H1 (cell line): ENCODE results near the gene CRHR1. TPM values are rescaled to one million over a fixed set of nuclear protein-coding genes. Genes with fewer than 3 reads are reported as not detected.

Source experiments
- CTBP2 ChIP-seq: IDR thresholded peaks from 2 replicates; pipeline ENCODE4 v1.7.0; 2011; ENCODE audit warnings: borderline replicate concordance, mild to moderate bottlenecking, moderate library complexity, mixed read lengths, low read length; ENCODE audit not compliant: insufficient read depth, insufficient read length
- JUND ChIP-seq: IDR thresholded peaks from 2 replicates; pipeline ENCODE4 v1.6.1; 2011; ENCODE audit warnings: mild to moderate bottlenecking, improper control_type of control experiment, low read length
- KDM1A ChIP-seq: fragments of 200-600, 300-600 bp; sonication (generic); IDR thresholded peaks from 2 replicates; pipeline ENCODE4 v1.7.1; 2016; ENCODE audit warnings: mild to moderate bottlenecking, low read length, borderline replicate concordance
- RFX5 ChIP-seq: IDR thresholded peaks from 2 replicates; pipeline ENCODE4 v1.6.1; 2011; ENCODE audit warnings: low read depth, low read length, improper control_type of control experiment, borderline replicate concordance
- polyA plus RNA-seq, 7 experiments: library from polyadenylated mRNA; depleted of rRNA in 3 of 7; stranded (reverse) in 5 of 7; unstranded in 2 of 7; fragments of >200 nt in 5 of 7; fragments of 200-250 nt in 2 of 7; gene quantifications; 1 replicate in 5 of 7; 2 replicates in 1 of 7; 4 replicates in 1 of 7; pipeline versions ENCODE4 v1.2.1 to v1.2.3, GENCODE V29; 2011 to 2013; ENCODE audit warnings: missing spikeins in 2 of 7, mixed read lengths in 2 of 7
- total RNA-seq: library from RNA; stranded (reverse); fragmentation: NEBNext Ultra II Directional; extraction: Animal tissue kit (Norgen Biotek cat#: 25700); gene quantifications from 2 replicates; pipeline ENCODE4 v1.2.1, GENCODE V29; 2021

CRHR1 gene
- total and polyA plus RNA-seq, 2 of the 8 experiments (the other 6 are each of a cell fraction or from before 2014, with no cell fraction given): 0.56 to 1.7 TPM

DNA sequence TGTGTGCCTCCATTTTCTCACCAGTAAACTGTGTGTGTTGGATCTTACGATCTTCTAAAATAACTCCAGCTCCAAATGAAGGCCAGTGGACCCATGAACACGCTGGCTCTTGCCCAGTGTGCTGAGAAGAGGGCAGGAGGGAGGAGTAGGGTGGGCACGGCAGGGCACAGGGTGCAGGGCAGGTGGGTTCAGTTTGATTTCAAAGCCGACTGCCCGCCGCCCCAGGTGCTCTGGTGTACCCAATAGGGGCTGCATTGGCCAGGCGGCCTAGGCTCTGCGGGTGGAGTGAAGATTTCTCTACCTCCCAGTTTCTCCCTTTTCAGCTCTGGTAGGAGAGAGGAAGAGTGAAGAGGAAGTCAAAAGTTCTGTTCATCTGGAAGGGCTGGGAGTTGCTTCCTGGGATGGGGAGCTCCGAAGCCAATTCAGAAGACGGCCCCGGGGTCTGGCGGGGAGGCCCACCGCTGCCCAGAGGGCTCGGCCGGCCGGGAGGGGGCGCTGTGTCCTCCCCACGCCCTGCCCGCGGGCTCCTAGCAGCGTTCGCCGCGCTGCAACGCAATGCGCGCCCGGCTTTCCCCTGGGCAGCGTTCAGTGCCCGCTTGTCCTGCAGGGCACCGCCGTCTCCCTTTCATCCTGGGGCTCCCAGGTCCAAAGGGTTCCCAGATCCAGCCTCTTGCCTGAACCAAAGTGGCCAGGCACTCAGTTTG lies 1.1 kb upstream of the CRHR1 start (continued):
- no peak for TF ChIP-seq KDM1A
- TF ChIP-seq CTBP2: no peak
- no peak for TF ChIP-seq JUND
- TF ChIP-seq RFX5: no peak
